Measurements from ENCODE around the gene GAS2.

GAS2 gene

GRCh38 chr11:22723274-22723673 lies 56.9 kb downstream of the GAS2 start:
- H3K36me3 ChIP-seq (ENCODE audit: control insufficient read depth, insufficient read depth, low read length): no peaks in the 10 kb centered on the region
- no peak for DNase-seq (ENCODE audit: low read depth, low spot score)
- H3K27ac ChIP-seq (ENCODE audit: low read length): no peak overlapping the region
- whole genome bisulfite sequencing (ENCODE audit: insufficient coverage, insufficient read length): no CpG with 5 or more reads among the region's 3 CpGs
- H3K27me3 ChIP-seq (ENCODE audit: control insufficient read depth, insufficient read depth, low read length): no peaks in the 10 kb centered on the region
- H3K4me1 ChIP-seq (ENCODE audit: control insufficient read depth, insufficient read depth, low read length): no peaks in the 10 kb centered on the region
- H3K4me3 ChIP-seq (ENCODE audit: low read length): no peak overlapping the region
- no peaks in the 10 kb centered on the region for H3K9me3 ChIP-seq (ENCODE audit: control insufficient read depth, insufficient read depth, low read length)

GRCh38 chr11:22725079-22725478 lies 58.7 kb downstream of the GAS2 start:
- Histone ChIP-seq H3K4me3 (ENCODE audit: low read length) (no peak overlapping the region), H3K4me1 (ENCODE audit: control insufficient read depth, insufficient read depth, low read length) (no peaks in the 10 kb centered on the region), H3K36me3 (ENCODE audit: control insufficient read depth, insufficient read depth, low read length) (no peaks in the 10 kb centered on the region), H3K27me3 (ENCODE audit: control insufficient read depth, insufficient read depth, low read length) (no peaks in the 10 kb centered on the region), H3K9me3 (ENCODE audit: control insufficient read depth, insufficient read depth, low read length) (no peaks in the 10 kb centered on the region), H3K27ac (ENCODE audit: low read length) (no peak overlapping the region)
- no CpG with 5 or more reads among the region's 3 CpGs for WGBS (ENCODE audit: insufficient coverage, insufficient read length)
- no peak for DNase-seq (ENCODE audit: low read depth, low spot score)

- H3K27me3 ChIP-seq (ENCODE audit: control insufficient read depth, insufficient read depth, low read length): no peaks in the 10 kb centered on the region
- H3K4me1 ChIP-seq (ENCODE audit: control insufficient read depth, insufficient read depth, low read length): no peaks in the 10 kb centered on the region
- 100% methylated on average over 1 of the region's 3 CpGs for WGBS (ENCODE audit: insufficient coverage, insufficient read length)
- no peak for DNase-seq (ENCODE audit: low read depth, low spot score)
- H3K9me3 ChIP-seq (ENCODE audit: control insufficient read depth, insufficient read depth, low read length): no peaks in the 10 kb centered on the region
- no peak overlapping the region for H3K4me3 ChIP-seq (ENCODE audit: low read length)
- no peak overlapping the region for H3K27ac ChIP-seq (ENCODE audit: low read length)
- H3K36me3 ChIP-seq (ENCODE audit: control insufficient read depth, insufficient read depth, low read length): no peaks in the 10 kb centered on the region
These were observed 62.4 kb downstream of the GAS2 start for GRCh38 chr11:22728600-22729389.

- Histone ChIP-seq H3K27me3 (ENCODE audit: control insufficient read depth, insufficient read depth, low read length) (no peaks in the 10 kb centered on the region), H3K27ac (ENCODE audit: low read length) (no peak overlapping the region), H3K36me3 (ENCODE audit: control insufficient read depth, insufficient read depth, low read length) (no peaks in the 10 kb centered on the region), H3K4me1 (ENCODE audit: control insufficient read depth, insufficient read depth, low read length) (no peaks in the 10 kb centered on the region), H3K4me3 (ENCODE audit: low read length) (no peak overlapping the region), H3K9me3 (ENCODE audit: control insufficient read depth, insufficient read depth, low read length) (no peaks in the 10 kb centered on the region)
- WGBS (ENCODE audit: insufficient coverage, insufficient read length): no CpG with 5 or more reads among the region's 1 CpG
- no peak for DNase-seq (ENCODE audit: low read depth, low spot score)
These were observed 63.9 kb downstream of the GAS2 start for GRCh38 chr11:22730319-22730718.

GRCh38 chr11:22732588-22732987 lies 66.2 kb downstream of the GAS2 start:
- no peak for DNase-seq (ENCODE audit: low read depth, low spot score)
- Histone ChIP-seq H3K36me3 (ENCODE audit: control insufficient read depth, insufficient read depth, low read length) (no peaks in the 10 kb centered on the region), H3K4me1 (ENCODE audit: control insufficient read depth, insufficient read depth, low read length) (no peaks in the 10 kb centered on the region), H3K27ac (ENCODE audit: low read length) (no peak overlapping the region), H3K4me3 (ENCODE audit: low read length) (no peak overlapping the region), H3K9me3 (ENCODE audit: control insufficient read depth, insufficient read depth, low read length) (no peaks in the 10 kb centered on the region), H3K27me3 (ENCODE audit: control insufficient read depth, insufficient read depth, low read length) (no peaks in the 10 kb centered on the region)
- no CpG with 5 or more reads among the region's 2 CpGs for WGBS (ENCODE audit: insufficient coverage, insufficient read length)

GRCh38 chr11:22733475-22734248 lies 67.3 kb downstream of the GAS2 start:
- no peak for DNase-seq (ENCODE audit: low read depth, low spot score)
- no peak overlapping the region for H3K27ac ChIP-seq (ENCODE audit: low read length)

GRCh38 chr11:22734628-22735345 lies 68.4 kb downstream of the GAS2 start:
- Histone ChIP-seq H3K27me3 (ENCODE audit: control insufficient read depth, insufficient read depth, low read length) (no peaks in the 10 kb centered on the region), H3K4me1 (ENCODE audit: control insufficient read depth, insufficient read depth, low read length) (no peaks in the 10 kb centered on the region), H3K9me3 (ENCODE audit: control insufficient read depth, insufficient read depth, low read length) (no peaks in the 10 kb centered on the region), H3K27ac (ENCODE audit: low read length) (no peak overlapping the region), H3K4me3 (ENCODE audit: low read length) (no peak overlapping the region), H3K36me3 (ENCODE audit: control insufficient read depth, insufficient read depth, low read length) (no peaks in the 10 kb centered on the region)
- no peak for DNase-seq (ENCODE audit: low read depth, low spot score)
- no CpG with 5 or more reads among the region's 2 CpGs for WGBS (ENCODE audit: insufficient coverage, insufficient read length)

More at GRCh38 chr11:22733475-22734248, 67.3 kb downstream of the GAS2 start:
- Histone ChIP-seq H3K9me3 (ENCODE audit: control insufficient read depth, insufficient read depth, low read length) (no peaks in the 10 kb centered on the region), H3K4me1 (ENCODE audit: control insufficient read depth, insufficient read depth, low read length) (no peaks in the 10 kb centered on the region), H3K27me3 (ENCODE audit: control insufficient read depth, insufficient read depth, low read length) (no peaks in the 10 kb centered on the region), H3K4me3 (ENCODE audit: low read length) (no peak overlapping the region), H3K36me3 (ENCODE audit: control insufficient read depth, insufficient read depth, low read length) (no peaks in the 10 kb centered on the region)
- WGBS (ENCODE audit: insufficient coverage, insufficient read length): no CpG with 5 or more reads among the region's 1 CpG

- WGBS (ENCODE audit: insufficient coverage, insufficient read length): no CpG with 5 or more reads among the region's 2 CpGs
These were observed 75.8 kb downstream of the GAS2 start for GRCh38 chr11:22742157-22742613.

GRCh38 chr11:22749536-22749935 lies 83.1 kb downstream of the GAS2 start:
- no peaks in the 10 kb centered on the region for H3K27me3 ChIP-seq (ENCODE audit: control insufficient read depth, insufficient read depth, low read length)
- WGBS (ENCODE audit: insufficient coverage, insufficient read length): no CpG with 5 or more reads among the region's 2 CpGs
- no peaks in the 10 kb centered on the region for H3K4me1 ChIP-seq (ENCODE audit: control insufficient read depth, insufficient read depth, low read length)
- no peaks in the 10 kb centered on the region for H3K36me3 ChIP-seq (ENCODE audit: control insufficient read depth, insufficient read depth, low read length)
- H3K4me3 ChIP-seq (ENCODE audit: low read length): no peak overlapping the region
- DNase-seq (ENCODE audit: low read depth, low spot score): no peak
- H3K9me3 ChIP-seq (ENCODE audit: control insufficient read depth, insufficient read depth, low read length): no peaks in the 10 kb centered on the region
- H3K27ac ChIP-seq (ENCODE audit: low read length): no peak overlapping the region

More at GRCh38 chr11:22742157-22742613, 75.8 kb downstream of the GAS2 start:
- Histone ChIP-seq H3K4me3 (ENCODE audit: low read length) (no peak overlapping the region), H3K36me3 (ENCODE audit: control insufficient read depth, insufficient read depth, low read length) (no peaks in the 10 kb centered on the region), H3K27ac (ENCODE audit: low read length) (no peak overlapping the region), H3K9me3 (ENCODE audit: control insufficient read depth, insufficient read depth, low read length) (no peaks in the 10 kb centered on the region), H3K4me1 (ENCODE audit: control insufficient read depth, insufficient read depth, low read length) (no peaks in the 10 kb centered on the region), H3K27me3 (ENCODE audit: control insufficient read depth, insufficient read depth, low read length) (no peaks in the 10 kb centered on the region)
- DNase-seq (ENCODE audit: low read depth, low spot score): no peak

GRCh38 chr11:22752908-22753310 lies 86.5 kb downstream of the GAS2 start:
- H3K4me1 ChIP-seq (ENCODE audit: control insufficient read depth, insufficient read depth, low read length): no peaks in the 10 kb centered on the region
- no peaks in the 10 kb centered on the region for H3K27me3 ChIP-seq (ENCODE audit: control insufficient read depth, insufficient read depth, low read length)
- H3K9me3 ChIP-seq (ENCODE audit: control insufficient read depth, insufficient read depth, low read length): no peaks in the 10 kb centered on the region
- no CpG with 5 or more reads among the region's 3 CpGs for WGBS (ENCODE audit: insufficient coverage, insufficient read length)
- H3K4me3 ChIP-seq (ENCODE audit: low read length): no peak overlapping the region
- H3K27ac ChIP-seq (ENCODE audit: low read length): no peak overlapping the region
- H3K36me3 ChIP-seq (ENCODE audit: control insufficient read depth, insufficient read depth, low read length): no peaks in the 10 kb centered on the region
- DNase-seq (ENCODE audit: low read depth, low spot score): no peak
